CD4-positive, alpha-beta T cell (primary cell): ENCODE results near the gene COL13A1. TPM values are rescaled to one million over a fixed set of nuclear protein-coding genes. Genes with fewer than 3 reads are reported as not detected.

Experiments
- ATAC-seq: fragments of 200-7000 bp; cut with Tn5 transposase; one replicate; pipeline ENCODE4 v1.10.0; 2022; ENCODE audit warnings: mild to moderate bottlenecking; ENCODE audit not compliant: poor library complexity
- CTCF ChIA-PET: fragments of 350-600 bp; sonication (Branson Sonifier 250); formaldehyde crosslinking; loops from one replicate; lab custom pipeline; 2021; ENCODE audit warnings: antibody characterized with exemption, inconsistent platforms; lab: Charles Lee
- POLR2A ChIA-PET: fragments of 350-600 bp; sonication (Branson Sonifier 250); formaldehyde crosslinking; loops from one replicate; lab custom pipeline; 2021; ENCODE audit warnings: antibody characterized with exemption, inconsistent platforms; lab: Charles Lee
- DNase-seq, 14 experiments: peaks; one replicate each; pipeline ENCODE4 v3.0.0-alpha.2; 2013 to 2020; ENCODE audit warnings: mixed read lengths in 2 of 14
- H3K27ac ChIP-seq, 2 donors: one replicate each; pipeline versions ENCODE4 v1.5.1 to v1.7.0; 2013; ENCODE audit warnings: low read length in 2 of 2, low read depth in 1 of 2, mild to moderate bottlenecking in 1 of 2
- H3K27me3 ChIP-seq, 2 experiments: 1 replicate in 1 of 2; 2 replicates in 1 of 2; pipeline versions ENCODE4 v1.6.1 to v1.7.0; 2013; ENCODE audit warnings: low read length in 2 of 2, control low read depth in 1 of 2, mild to moderate bottlenecking in 1 of 2, moderate library complexity in 1 of 2; ENCODE audit not compliant: insufficient read depth in 2 of 2, control insufficient read depth in 1 of 2
- H3K36me3 ChIP-seq: one replicate; pipeline ENCODE4 v1.6.1; 2013; ENCODE audit warnings: low read length, control low read depth; ENCODE audit not compliant: insufficient read depth
- H3K4me1 ChIP-seq: one replicate; pipeline ENCODE4 v1.6.1; 2013; ENCODE audit warnings: low read length, control low read depth; ENCODE audit not compliant: insufficient read depth
- H3K4me3 ChIP-seq: one replicate; pipeline ENCODE4 v1.5.1; 2013; ENCODE audit warnings: mild to moderate bottlenecking, low read length, moderate library complexity
- H3K9me3 ChIP-seq, 2 experiments: 1 replicate in 1 of 2; 2 replicates in 1 of 2; pipeline versions ENCODE4 v1.6.1 to v1.7.0; 2013; ENCODE audit warnings: low read length in 2 of 2, mild to moderate bottlenecking in 2 of 2, control low read depth in 1 of 2, moderate library complexity in 1 of 2; ENCODE audit not compliant: control insufficient read depth in 1 of 2, insufficient read depth in 1 of 2
- H3K27ac Mint-ChIP-seq: one replicate; pipeline ENCODE4 v1.8.0; 2020; ENCODE audit warnings: mixed read lengths
- H3K27me3 Mint-ChIP-seq: one replicate; pipeline ENCODE4 v1.8.0; 2021; ENCODE audit warnings: mixed read lengths
- H3K36me3 Mint-ChIP-seq: one replicate; pipeline ENCODE4 v1.8.0; 2021; ENCODE audit warnings: low read depth, mixed read lengths
- H3K4me1 Mint-ChIP-seq: one replicate; pipeline ENCODE4 v1.8.0; 2021; ENCODE audit warnings: low read depth, mixed read lengths
- H3K4me3 Mint-ChIP-seq: one replicate; pipeline ENCODE4 v1.8.0; 2020; ENCODE audit warnings: mild to moderate bottlenecking, mixed read lengths
- H3K9me3 Mint-ChIP-seq: one replicate; pipeline ENCODE4 v1.8.0; 2020; ENCODE audit warnings: mixed read lengths
- CTCF ChIP-seq: fragments of 200-600 bp; IDR thresholded peaks from one replicate; pipeline ENCODE4 v1.8.0; 2022; ENCODE audit warnings: antibody characterized with exemption, mild to moderate bottlenecking
- intact Hi-C, 2 experiments: fragments of 100-400 bp; cut with DNase I in 1 of 2; cut with micrococcal nuclease in 1 of 2; formaldehyde crosslinking; loops; one replicate each; pipeline versions ENCODE4 v1.15.1 to v1.9.0; 2023 to 2025; cut with DNase I, micrococcal nuclease
- total RNA-seq, 174 experiments: library from RNA in 2 of 174; stranded (reverse) in 2 of 174; gene quantifications; one replicate each; pipeline ENCODE4 v1.2.3 and lab custom pipeline; 2021 to 2026

Gene COL13A1
- total RNA-seq, 2 experiments from 2014 or later = not detected

DNA sequence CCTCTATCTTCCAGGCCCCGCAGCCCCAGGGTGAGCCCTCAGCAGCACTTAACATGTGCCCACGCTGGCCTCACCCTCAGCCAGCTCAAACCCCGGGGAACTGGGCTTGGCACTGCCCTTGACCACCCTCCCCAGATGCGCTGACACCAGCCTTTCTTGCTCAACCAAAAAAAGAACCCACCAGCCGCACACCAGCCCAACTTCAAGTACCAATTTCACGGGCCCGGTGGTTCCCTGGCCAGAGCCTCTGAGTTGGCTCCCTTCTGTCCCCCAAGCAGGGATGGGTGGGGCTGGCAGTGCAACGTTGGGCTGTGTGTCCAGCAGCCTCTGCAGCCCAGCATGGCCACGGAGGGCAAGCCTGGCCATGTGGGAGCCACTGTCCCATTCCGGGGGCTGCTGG lies 96.3 kb downstream of the COL13A1 start:
- Histone ChIP-seq H3K27me3 (no peaks in the 10 kb centered on the region), H3K4me1 (no peaks in the 10 kb centered on the region), H3K36me3 (no peaks in the 10 kb centered on the region), H3K9me3 (no peaks in the 10 kb centered on the region), H3K27ac (no peak overlapping the region), H3K4me3 (no peak overlapping the region)
- POLR2A ChIA-PET = no interaction called here
- no peak for ATAC-seq
- H3K36me3 Mint-ChIP-seq = no peaks in the 10 kb centered on the region
- H3K9me3 Mint-ChIP-seq = no peaks in the 10 kb centered on the region
- CTCF ChIA-PET = interaction anchor here (0.5 kb wide), 1 partner anchor 1175 kb away, joined by 3 read pairs; no protein-coding TSS in a partner anchor
- DNase-seq = no peak
- H3K27me3 Mint-ChIP-seq = no peaks in the 10 kb centered on the region
- TF ChIP-seq CTCF = no peak
- no peak overlapping the region for H3K4me3 Mint-ChIP-seq
- no peak overlapping the region for H3K27ac Mint-ChIP-seq
- H3K4me1 Mint-ChIP-seq = no peaks in the 10 kb centered on the region
- intact Hi-C loops = no loop called here

DNA sequence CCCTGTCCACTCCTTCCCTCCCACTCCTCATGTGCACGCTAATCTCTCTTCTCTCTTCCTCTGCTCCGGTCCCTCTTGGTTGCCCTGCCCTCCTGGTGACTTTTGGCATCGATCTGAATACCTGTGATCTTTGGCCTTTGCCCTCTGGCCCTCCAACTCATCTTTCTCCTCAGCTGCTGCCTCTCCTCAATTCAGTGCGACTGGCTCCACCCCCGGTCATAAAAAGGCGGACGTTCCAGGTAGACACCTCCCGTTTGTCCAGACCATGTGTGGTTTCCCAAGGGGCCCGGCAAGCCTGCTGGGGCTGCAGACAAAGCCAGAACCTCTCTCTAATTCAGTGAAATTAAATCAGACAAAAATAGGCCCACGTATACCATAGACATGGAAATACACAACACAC lies 96.8 kb downstream of the COL13A1 start:
- ATAC-seq = no peak
- no peaks in the 10 kb centered on the region for H3K9me3 ChIP-seq
- POLR2A ChIA-PET = no interaction called here
- no peak overlapping the region for H3K4me3 ChIP-seq
- intact Hi-C loops = no loop called here
- no peaks in the 10 kb centered on the region for H3K36me3 ChIP-seq
- Mint-ChIP-seq H3K4me1 (no peaks in the 10 kb centered on the region), H3K4me3 (no peak overlapping the region), H3K36me3 (no peaks in the 10 kb centered on the region), H3K9me3 (no peaks in the 10 kb centered on the region), H3K27ac (no peak overlapping the region), H3K27me3 (no peaks in the 10 kb centered on the region)
- DNase-seq = no peak
- no peak for TF ChIP-seq CTCF
- H3K27ac ChIP-seq = no peak overlapping the region
- H3K27me3 ChIP-seq = no peaks in the 10 kb centered on the region
- CTCF ChIA-PET = no interaction called here
- no peaks in the 10 kb centered on the region for H3K4me1 ChIP-seq

DNA sequence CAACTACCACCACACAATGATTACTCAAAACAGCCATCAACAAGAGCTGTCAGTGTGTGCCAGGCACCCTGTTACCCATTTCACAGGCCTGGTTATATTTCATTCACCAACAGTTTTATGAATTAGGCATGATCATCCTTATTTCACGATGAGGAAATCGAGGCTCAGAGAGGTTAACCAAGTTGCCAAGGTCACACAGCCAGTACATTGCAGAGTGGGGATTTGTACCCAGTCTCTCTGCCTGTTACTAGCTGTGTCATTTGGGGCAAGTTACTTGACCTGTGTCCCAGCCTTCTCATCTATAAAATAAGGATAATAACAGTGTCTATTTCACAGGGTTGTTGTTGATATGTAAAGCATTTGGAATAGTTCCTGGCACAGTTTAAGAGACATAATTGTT lies 97.2 kb downstream of the COL13A1 start:
- no peaks in the 10 kb centered on the region for H3K27me3 Mint-ChIP-seq
- ATAC-seq (no peak), DNase-seq (no peak)
- no peak for TF ChIP-seq CTCF
- H3K27ac Mint-ChIP-seq = no peak overlapping the region
- H3K36me3 Mint-ChIP-seq = no peaks in the 10 kb centered on the region
- Histone ChIP-seq H3K9me3 (no peaks in the 10 kb centered on the region), H3K4me1 (no peaks in the 10 kb centered on the region), H3K4me3 (no peak overlapping the region), H3K36me3 (no peaks in the 10 kb centered on the region), H3K27me3 (no peaks in the 10 kb centered on the region), H3K27ac (no peak overlapping the region)
- CTCF ChIA-PET = no interaction called here
- H3K9me3 Mint-ChIP-seq = no peaks in the 10 kb centered on the region
- no peak overlapping the region for H3K4me3 Mint-ChIP-seq
- POLR2A ChIA-PET = no interaction called here
- intact Hi-C loops = no loop called here
- H3K4me1 Mint-ChIP-seq = no peaks in the 10 kb centered on the region
